Body of pancreas (tissue), 4 donors: ENCODE results near the gene ANKH. TPM values are rescaled to one million over a fixed set of nuclear protein-coding genes. Genes with fewer than 3 reads are reported as not detected.

Source experiments
- ATAC-seq: fragments of 150-250 bp; one replicate; pipeline ENCODE4 v1.9.1; 2016
- DNase-seq, 4 donors: peaks; one replicate each; pipeline ENCODE4 v3.0.0-alpha.2; 2019
- H3K27ac ChIP-seq, 4 donors: fragments of 200-600 bp; sonication (generic); 1 replicate in 3 of 4; 2 replicates in 1 of 4; pipeline versions ENCODE4 v1.5.1 to v1.6.1; 2016 to 2019; ENCODE audit warnings: mild to moderate bottlenecking in 1 of 4, mixed read lengths in 1 of 4, moderate library complexity in 1 of 4
- H3K27me3 ChIP-seq, 2 donors: fragments of 200-600 bp; sonication (generic); one replicate each; pipeline ENCODE4 v1.6.0; 2016; ENCODE audit warnings: mild to moderate bottlenecking in 1 of 2
- H3K36me3 ChIP-seq, 2 donors: fragments of 200-600 bp; sonication (generic); replicated peaks in 1 of 2; 2 replicates each; pipeline ENCODE4 v1.5.1; 2016; ENCODE audit warnings: low read depth in 2 of 2; ENCODE audit not compliant: insufficient read depth in 1 of 2
- H3K4me1 ChIP-seq: fragments of 200-600 bp; sonication (generic); one replicate; pipeline ENCODE4 v1.6.0; 2016
- H3K4me3 ChIP-seq, 2 donors: fragments of 200-600 bp; sonication (generic); 1 replicate in 1 of 2; 2 replicates in 1 of 2; pipeline ENCODE4 v1.5.1; 2016 to 2019
- H3K9me3 ChIP-seq, 3 donors: fragments of 200-600 bp; sonication (generic); 1 replicate in 2 of 3; 2 replicates in 1 of 3; pipeline ENCODE4 v1.5.1; 2016
- POLR2A ChIP-seq, 3 donors: fragments of 450-650 bp; IDR thresholded peaks; one replicate each; pipeline ENCODE4 v1.6.1; 2016; ENCODE audit warnings: antibody characterized with exemption in 3 of 3, mild to moderate bottlenecking in 2 of 3
- WGBS, 2 donors: methylation state at CpG; one replicate each; pipeline ENCODE4 v1.1.5; 2017; 5-methylcytosine and 5-hydroxymethylcytosine counted together
- intact Hi-C: fragments of 100-400 bp; cut with DNase I; formaldehyde crosslinking; loops from one replicate; pipeline ENCODE4 v1.15.1; 2023
- total RNA-seq, 2 donors: library from RNA; depleted of rRNA; stranded (reverse); fragments of >200 nt; gene quantifications; one replicate each; pipeline ENCODE4 v1.1.0, GENCODE V29; 2016
- TF ChIP-seq, protein P1 (sequence below), 7 experiments: fragments of 450-650 bp in 4 of 7; fragments of 200-600 bp in 3 of 7; sonication (generic) in 3 of 7; IDR thresholded peaks; one replicate each; pipeline ENCODE4 v1.5.1; 2016 to 2019; ENCODE audit warnings: antibody characterized with exemption in 7 of 7

The ANKH gene
- total RNA-seq, 2 donors from 2014 or later = 19.1 to 20.5 TPM

DNA sequence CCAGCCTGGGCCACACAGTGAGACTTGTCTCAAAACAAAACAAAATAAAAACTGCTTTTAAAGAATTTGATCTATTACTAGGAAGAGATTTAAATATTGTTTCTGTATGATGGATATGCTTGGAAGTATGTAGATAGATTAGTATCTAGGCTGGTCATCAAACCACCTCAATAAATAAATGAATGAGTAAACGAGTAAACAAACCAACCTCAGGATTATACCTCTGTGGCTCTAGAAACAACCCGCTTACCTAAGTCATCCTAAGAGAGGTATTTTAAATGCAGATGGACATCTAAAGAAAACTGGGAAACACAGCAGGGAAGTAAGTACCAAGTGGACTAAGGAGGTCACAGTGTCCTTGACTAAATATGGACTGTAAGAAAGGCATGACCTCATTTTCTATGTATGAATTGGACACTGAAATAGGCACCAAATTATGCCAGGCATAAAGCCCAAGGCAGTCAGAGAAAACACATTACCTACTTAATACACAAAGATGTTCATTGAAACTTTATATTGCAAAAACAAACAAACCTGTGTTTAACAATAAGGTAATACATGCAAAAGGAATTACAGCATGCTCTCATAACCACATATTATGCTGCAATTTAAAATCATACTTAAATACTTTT lies 7.3 kb downstream of the ANKH start:
- Histone ChIP-seq H3K27me3 (no peaks in the 10 kb centered on the region), H3K36me3 (no peaks in the 10 kb centered on the region), H3K9me3 (no peaks in the 10 kb centered on the region), H3K27ac (no peak overlapping the region), H3K4me1 (peaks cover 31% of the 10 kb centered on the region), H3K4me3 (no peak overlapping the region)
- DNase-seq (no peak), ATAC-seq (no peak)
- 89 to 96% methylated on average over 2 of the region's 2 CpGs for WGBS, 2 donors
- intact Hi-C loops = no loop called here
- TF ChIP-seq, protein P1, sequence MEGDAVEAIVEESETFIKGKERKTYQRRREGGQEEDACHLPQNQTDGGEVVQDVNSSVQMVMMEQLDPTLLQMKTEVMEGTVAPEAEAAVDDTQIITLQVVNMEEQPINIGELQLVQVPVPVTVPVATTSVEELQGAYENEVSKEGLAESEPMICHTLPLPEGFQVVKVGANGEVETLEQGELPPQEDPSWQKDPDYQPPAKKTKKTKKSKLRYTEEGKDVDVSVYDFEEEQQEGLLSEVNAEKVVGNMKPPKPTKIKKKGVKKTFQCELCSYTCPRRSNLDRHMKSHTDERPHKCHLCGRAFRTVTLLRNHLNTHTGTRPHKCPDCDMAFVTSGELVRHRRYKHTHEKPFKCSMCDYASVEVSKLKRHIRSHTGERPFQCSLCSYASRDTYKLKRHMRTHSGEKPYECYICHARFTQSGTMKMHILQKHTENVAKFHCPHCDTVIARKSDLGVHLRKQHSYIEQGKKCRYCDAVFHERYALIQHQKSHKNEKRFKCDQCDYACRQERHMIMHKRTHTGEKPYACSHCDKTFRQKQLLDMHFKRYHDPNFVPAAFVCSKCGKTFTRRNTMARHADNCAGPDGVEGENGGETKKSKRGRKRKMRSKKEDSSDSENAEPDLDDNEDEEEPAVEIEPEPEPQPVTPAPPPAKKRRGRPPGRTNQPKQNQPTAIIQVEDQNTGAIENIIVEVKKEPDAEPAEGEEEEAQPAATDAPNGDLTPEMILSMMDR (IDR thresholded peaks at IDR 0.05) = no peak
- TF ChIP-seq POLR2A (IDR thresholded peaks at IDR 0.05) = no peak

DNA sequence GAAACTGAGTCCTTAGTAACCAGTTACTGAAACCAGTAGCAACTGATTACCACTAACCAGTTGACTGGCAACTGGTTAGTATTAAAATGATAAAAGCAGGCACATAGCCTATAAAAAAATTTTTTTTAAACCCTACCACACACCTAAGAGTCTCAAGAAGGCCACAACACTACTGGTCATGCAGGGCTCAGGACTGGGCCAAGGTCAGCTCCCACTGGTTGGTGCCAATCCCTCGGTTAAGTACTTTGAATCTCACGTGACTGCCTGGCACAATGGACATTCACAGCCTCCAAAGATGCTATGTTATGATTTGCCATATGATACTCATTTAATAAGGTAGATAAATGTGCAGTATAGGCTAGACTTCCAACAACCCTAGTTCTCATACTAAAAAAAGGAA lies 8.5 kb downstream of the ANKH start:
- H3K27me3 ChIP-seq = no peaks in the 10 kb centered on the region
- no peak for TF ChIP-seq POLR2A (IDR thresholded peaks at IDR 0.05)
- TF ChIP-seq, protein P1 (IDR thresholded peaks at IDR 0.05) = no peak
- H3K36me3 ChIP-seq = no peaks in the 10 kb centered on the region
- intact Hi-C loops = no loop called here
- peaks cover 27% of the 10 kb centered on the region for H3K4me1 ChIP-seq
- H3K27ac ChIP-seq = no peak overlapping the region
- 45 to 60% methylated on average over 2 of the region's 2 CpGs for WGBS, 2 donors
- no peak for ATAC-seq
- peak in 1 of 4 donors; percentile 20 for DNase-seq
- H3K9me3 ChIP-seq = no peaks in the 10 kb centered on the region
- no peak overlapping the region for H3K4me3 ChIP-seq

DNA sequence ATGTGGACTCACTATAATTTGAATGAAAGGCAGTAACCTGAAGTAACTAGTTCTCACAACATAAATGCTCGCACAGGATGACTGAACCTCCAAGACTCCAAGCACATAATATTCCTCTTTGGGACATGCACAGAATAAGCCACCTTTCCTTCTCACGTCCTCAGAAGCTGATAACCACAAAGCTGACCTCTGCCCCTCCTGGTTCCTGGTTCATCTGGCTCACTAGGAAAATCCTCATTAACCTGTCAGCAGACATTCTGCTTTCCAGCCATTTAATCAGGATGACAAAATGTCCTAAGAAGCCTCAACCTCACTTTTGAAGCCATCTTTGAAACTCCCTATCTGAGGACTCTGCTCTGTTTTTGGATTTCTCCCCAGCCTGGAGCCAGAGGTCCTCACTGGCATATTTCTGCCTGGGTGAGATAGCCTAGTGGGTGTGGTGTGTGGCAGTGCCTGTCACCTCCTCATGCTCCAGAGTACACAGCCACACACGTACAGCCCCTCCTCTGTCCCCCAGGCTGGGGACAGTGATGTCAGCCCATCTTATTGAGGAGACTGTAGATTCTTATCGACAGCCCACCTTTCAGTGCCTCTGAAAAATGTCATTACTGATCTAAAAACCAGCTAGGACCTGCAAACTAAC lies 10.3 kb downstream of the ANKH start:
- H3K4me3 ChIP-seq = no peak overlapping the region
- H3K4me1 ChIP-seq = peaks cover 27% of the 10 kb centered on the region
- no peak for ATAC-seq
- intact Hi-C loops = no loop called here
- TF ChIP-seq, protein P1 (IDR thresholded peaks at IDR 0.05) = no peak
- no peak for TF ChIP-seq POLR2A (IDR thresholded peaks at IDR 0.05)
- H3K27me3 ChIP-seq = no peaks in the 10 kb centered on the region
- DNase-seq = no peak
- WGBS, 2 donors = 60 to 67% methylated on average over 4 of the region's 4 CpGs
- no peak overlapping the region for H3K27ac ChIP-seq
- no peaks in the 10 kb centered on the region for H3K9me3 ChIP-seq
- no peaks in the 10 kb centered on the region for H3K36me3 ChIP-seq

DNA sequence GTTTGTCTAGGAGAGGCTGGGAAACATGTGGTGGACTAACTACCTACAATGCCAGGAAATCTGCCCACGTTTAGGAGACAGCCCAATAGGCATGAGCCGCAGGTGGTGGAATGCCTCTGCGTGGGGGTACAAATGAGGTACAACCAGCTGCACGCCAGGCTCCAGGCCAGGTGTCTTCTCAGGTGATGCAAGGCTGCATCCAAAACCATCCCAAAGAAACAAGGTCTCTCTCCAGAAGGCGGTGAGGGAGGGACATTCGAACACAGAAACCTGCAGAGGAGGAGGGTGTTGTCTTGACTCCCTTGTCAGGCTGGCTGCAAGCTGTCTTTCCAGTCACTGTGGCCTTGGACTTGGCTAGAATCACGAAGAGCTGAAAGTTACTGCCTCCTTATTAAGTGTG lies 11.6 kb downstream of the ANKH start:
- DNase-seq (peak in 1 of 4 donors; percentile 44), ATAC-seq (peak; percentile 42)
- no peaks in the 10 kb centered on the region for H3K27me3 ChIP-seq
- TF ChIP-seq POLR2A (IDR thresholded peaks at IDR 0.05) = no peak
- TF ChIP-seq, protein P1 (IDR thresholded peaks at IDR 0.05) = no peak
- WGBS, 2 donors = 59 to 66% methylated on average over 6 to 7 of the region's 7 CpGs
- peaks cover 27% of the 10 kb centered on the region for H3K4me1 ChIP-seq
- intact Hi-C loops = no loop called here
- no peaks in the 10 kb centered on the region for H3K36me3 ChIP-seq
- no peak overlapping the region for H3K4me3 ChIP-seq
- H3K9me3 ChIP-seq = no peaks in the 10 kb centered on the region
- peak overlapping the region in 2 of 4 donors; percentile 16 to 30 for H3K27ac ChIP-seq

DNA sequence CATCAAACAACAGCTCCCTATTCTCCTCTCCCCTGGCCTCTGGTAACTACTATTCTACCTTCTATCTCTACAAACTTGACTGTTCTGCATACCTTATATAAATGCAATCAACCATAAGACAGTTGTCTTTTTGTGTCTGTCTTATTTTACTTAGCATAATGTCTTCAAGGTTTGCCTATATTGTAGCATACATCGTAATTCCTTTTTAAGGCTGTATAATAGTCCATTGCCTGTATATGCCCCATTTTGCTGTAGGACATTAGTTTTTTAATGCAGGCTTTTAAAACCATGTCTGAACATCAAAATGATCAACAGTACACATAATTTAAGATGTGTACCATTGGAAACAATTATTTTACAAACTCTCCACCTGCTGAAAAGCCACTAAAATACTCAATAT lies 12.4 kb downstream of the ANKH start:
- WGBS, 2 donors = 100% methylated on average over 1 of the region's 1 CpG
- H3K4me3 ChIP-seq = no peak overlapping the region
- TF ChIP-seq, protein P1 (IDR thresholded peaks at IDR 0.05) = no peak
- no peak for TF ChIP-seq POLR2A (IDR thresholded peaks at IDR 0.05)
- no peaks in the 10 kb centered on the region for H3K27me3 ChIP-seq
- DNase-seq = no peak
- H3K4me1 ChIP-seq = peaks cover 27% of the 10 kb centered on the region
- H3K36me3 ChIP-seq = no peaks in the 10 kb centered on the region
- H3K27ac ChIP-seq = no peak overlapping the region
- no peaks in the 10 kb centered on the region for H3K9me3 ChIP-seq
- intact Hi-C loops = no loop called here
- no peak for ATAC-seq
